WTC11 (cell line): Measurements from ENCODE around the gene FAM151A. TPM values are rescaled to one million over a fixed set of nuclear protein-coding genes. Genes with fewer than 3 reads are reported as not detected.

Source experiments
- ATAC-seq: fragments of 200-7000 bp; cut with Tn5 transposase; 2 replicates; pipeline ENCODE4 v1.10.0; 2021; ENCODE audit warnings: mild to moderate bottlenecking, moderate library complexity
- CTCF ChIA-PET: fragments of 300-600 bp; sonication (Branson Sonifier 250); formaldehyde crosslinking; loops from one replicate; lab custom pipeline; 2021; ENCODE audit warnings: antibody characterized with exemption; lab: Charles Lee
- POLR2A ChIA-PET: fragments of 350-600 bp; sonication (Branson Sonifier 250); formaldehyde crosslinking; loops from one replicate; lab custom pipeline; 2021; ENCODE audit warnings: antibody characterized with exemption; lab: Charles Lee
- DNase-seq: peaks from one replicate; pipeline ENCODE4 v3.0.0; 2021; ENCODE audit warnings: low spot score
- H3K27ac Mint-ChIP-seq: 2 replicates; pipeline ENCODE4 v1.8.0; 2021; ENCODE audit warnings: mixed read lengths
- H3K27me3 Mint-ChIP-seq: 2 replicates; pipeline ENCODE4 v1.8.0; 2021; ENCODE audit warnings: low read depth, mild to moderate bottlenecking, moderate library complexity, mixed read lengths
- H3K36me3 Mint-ChIP-seq: 2 replicates; pipeline ENCODE4 v1.8.0; 2021; ENCODE audit warnings: mixed read lengths
- H3K4me1 Mint-ChIP-seq: 2 replicates; pipeline ENCODE4 v1.8.0; 2022; ENCODE audit warnings: mixed read lengths
- H3K4me3 Mint-ChIP-seq: 2 replicates; pipeline ENCODE4 v1.8.0; 2021; ENCODE audit warnings: mild to moderate bottlenecking, moderate library complexity, mixed read lengths
- H3K9me3 Mint-ChIP-seq: 2 replicates; pipeline ENCODE4 v1.8.0; 2021; ENCODE audit warnings: mixed read lengths
- AFF4 ChIP-seq: sonication (generic); formaldehyde crosslinking; IDR thresholded peaks from 2 replicates; pipeline ENCODE4 v1.8.1; 2023; ENCODE audit warnings: mild to moderate bottlenecking, missing genetic modification reagents, borderline replicate concordance
- CREB1 ChIP-seq: sonication (generic); formaldehyde crosslinking; IDR thresholded peaks from 2 replicates; pipeline ENCODE4 v1.8.0; 2023; ENCODE audit warnings: mild to moderate bottlenecking, missing genetic modification reagents
- ESRRA ChIP-seq: sonication (generic); formaldehyde crosslinking; IDR thresholded peaks from 2 replicates; pipeline ENCODE4 v1.8.1; 2022; ENCODE audit warnings: mild to moderate bottlenecking, missing genetic modification reagents, borderline replicate concordance
- ETV6 ChIP-seq: sonication (generic); formaldehyde crosslinking; IDR thresholded peaks from 2 replicates; pipeline ENCODE4 v1.8.1; 2022; ENCODE audit warnings: mild to moderate bottlenecking, missing genetic modification reagents
- FOXP4 ChIP-seq: sonication (generic); formaldehyde crosslinking; IDR thresholded peaks from 2 replicates; pipeline ENCODE4 v1.8.0; 2022; ENCODE audit warnings: mild to moderate bottlenecking, missing genetic modification reagents
- GABPB1 ChIP-seq: sonication (generic); formaldehyde crosslinking; IDR thresholded peaks from 2 replicates; pipeline ENCODE4 v1.8.1; 2023; ENCODE audit warnings: mild to moderate bottlenecking, missing genetic modification reagents
- GRHL2 ChIP-seq: fragments of 250-450 bp; sonication (Bioruptor Pico); IDR thresholded peaks from 2 replicates; pipeline ENCODE4 v1.8.0; 2022; ENCODE audit warnings: mild to moderate bottlenecking, moderate library complexity; ENCODE audit not compliant: insufficient replicate concordance, severe bottlenecking
- HMGXB4 ChIP-seq: sonication (generic); formaldehyde crosslinking; IDR thresholded peaks from 2 replicates; pipeline ENCODE4 v1.8.1; 2023; ENCODE audit warnings: mild to moderate bottlenecking, moderate library complexity, missing genetic modification reagents
- SMAD3 ChIP-seq: sonication (generic); formaldehyde crosslinking; IDR thresholded peaks from 2 replicates; pipeline ENCODE4 v1.8.0; 2022; ENCODE audit warnings: missing genetic modification reagents, mild to moderate bottlenecking, borderline replicate concordance
- SMAD4 ChIP-seq: sonication (generic); formaldehyde crosslinking; IDR thresholded peaks from 2 replicates; pipeline ENCODE4 v1.8.0; 2022; ENCODE audit warnings: mild to moderate bottlenecking, missing genetic modification reagents
- SOX15 ChIP-seq: fragments of 250-450 bp; sonication (Bioruptor Pico); IDR thresholded peaks from 2 replicates; pipeline ENCODE4 v1.9.0; 2021; ENCODE audit warnings: mild to moderate bottlenecking
- SP1 ChIP-seq: sonication (generic); formaldehyde crosslinking; conservative IDR thresholded peaks from 2 replicates; pipeline ENCODE4 v1.8.1; 2022; ENCODE audit warnings: missing genetic modification reagents
- ZNF121 ChIP-seq: sonication (generic); formaldehyde crosslinking; IDR thresholded peaks from 2 replicates; pipeline ENCODE4 v1.8.0; 2023; ENCODE audit warnings: missing genetic modification reagents
- ZNF232 ChIP-seq: sonication (generic); formaldehyde crosslinking; IDR thresholded peaks from 2 replicates; pipeline ENCODE4 v1.8.0; 2022; ENCODE audit warnings: mild to moderate bottlenecking, missing genetic modification reagents
- ZNF317 ChIP-seq: sonication (generic); formaldehyde crosslinking; IDR thresholded peaks from 2 replicates; pipeline ENCODE4 v1.8.1; 2023; ENCODE audit warnings: low read depth, mild to moderate bottlenecking, moderate library complexity, missing genetic modification reagents, borderline replicate concordance
- total RNA-seq: library from RNA; stranded (reverse); gene quantifications from 3 replicates; pipeline ENCODE4 v1.2.3, GENCODE V29; 2021
- TF ChIP-seq, protein P1 (sequence below): sonication (generic); formaldehyde crosslinking; conservative IDR thresholded peaks from 2 replicates; pipeline ENCODE4 v1.8.1; 2022; ENCODE audit warnings: mild to moderate bottlenecking, missing genetic modification reagents
- TF ChIP-seq, protein P2 (sequence below): sonication (generic); formaldehyde crosslinking; IDR thresholded peaks from 2 replicates; pipeline ENCODE4 v1.8.0; 2022; ENCODE audit warnings: mild to moderate bottlenecking, missing genetic modification reagents
- TF ChIP-seq, protein P3 (sequence below): sonication (generic); formaldehyde crosslinking; IDR thresholded peaks from 2 replicates; pipeline ENCODE4 v1.8.0; 2023; ENCODE audit warnings: missing genetic modification reagents

The FAM151A gene
- total RNA-seq, 1 experiment from 2014 or later: 0.11 TPM

GRCh38 chr1:54569339-54569738, 54.0 kb downstream of the FAM151A start (continued):
- TF ChIP-seq ZNF232: no peak
- TF ChIP-seq, all 79 proteins: peak for 0

GRCh38 chr1:54567961-54568360, 55.4 kb downstream of the FAM151A start:
- no peak for TF ChIP-seq ZNF317 (CRISPR knock-in tag)
- TF ChIP-seq, protein P1, sequence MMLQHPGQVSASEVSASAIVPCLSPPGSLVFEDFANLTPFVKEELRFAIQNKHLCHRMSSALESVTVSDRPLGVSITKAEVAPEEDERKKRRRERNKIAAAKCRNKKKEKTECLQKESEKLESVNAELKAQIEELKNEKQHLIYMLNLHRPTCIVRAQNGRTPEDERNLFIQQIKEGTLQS (CRISPR knock-in tag): no peak
- no peak for TF ChIP-seq SP1
- TF ChIP-seq ZNF121 (CRISPR knock-in tag): no peak
- TF ChIP-seq AFF4 (CRISPR knock-in tag): no peak
- no peak for TF ChIP-seq FOXP4 (CRISPR knock-in tag)
- ATAC-seq (no peak), DNase-seq (no peak)
- H3K27me3 Mint-ChIP-seq: no peaks in the 10 kb centered on the region; the same call in 1 of the 2 replicates
- H3K36me3 Mint-ChIP-seq: peaks cover 4% of the 10 kb centered on the region; the same call in 1 of the 2 replicates
- no peaks in the 10 kb centered on the region for H3K9me3 Mint-ChIP-seq
- no peak overlapping the region for H3K4me3 Mint-ChIP-seq
- 0 out of 2 replicates have a peak overlapping the region, but pooled peaks have one; percentile 16 for H3K27ac Mint-ChIP-seq
- peaks cover 54% of the 10 kb centered on the region for H3K4me1 Mint-ChIP-seq
- POLR2A ChIA-PET: no interaction called here
- CTCF ChIA-PET: interaction anchor here (0.7 kb wide), 1 partner anchor 61 kb away, joined by 3 read pairs; no protein-coding TSS in a partner anchor

DNA sequence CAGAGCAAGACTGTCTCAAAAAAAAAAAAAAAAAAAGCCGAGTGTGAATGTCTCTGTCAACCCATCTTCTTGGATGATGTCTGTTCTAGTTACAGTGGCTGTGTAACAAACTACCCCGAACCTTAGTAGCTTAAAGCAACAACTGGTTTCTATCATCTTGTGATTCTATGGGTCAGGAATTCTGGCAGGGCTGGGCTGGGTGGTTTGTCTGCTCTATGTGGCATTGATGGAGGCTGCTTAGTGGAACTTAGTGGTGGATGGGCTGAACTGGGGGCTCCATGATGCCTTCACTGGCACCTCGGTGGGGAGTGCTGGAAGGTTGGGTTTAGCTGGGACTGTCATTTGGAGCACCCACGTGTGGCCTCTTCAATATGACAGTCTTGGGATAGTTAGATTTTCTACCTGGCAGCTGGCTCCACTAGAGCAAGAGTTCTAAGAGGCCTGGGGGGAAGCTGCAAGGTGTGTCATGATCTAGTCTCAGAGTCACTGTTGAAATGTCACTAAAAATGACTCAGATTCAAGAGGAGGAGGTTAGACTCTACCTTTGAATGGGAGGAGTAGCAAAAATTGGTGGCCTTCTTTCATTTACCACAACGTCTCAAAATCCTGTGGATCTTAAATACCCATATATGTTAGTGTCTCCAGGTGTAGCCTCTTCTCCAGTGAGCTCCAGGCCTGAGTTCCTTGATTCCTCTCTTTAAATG, 56.7 kb downstream of the FAM151A start:
- ChIA-PET POLR2A (interaction anchor here (0.7 to 2.5 kb wide), 2 partner anchors 13 kb away, joined by 6 read pairs; no protein-coding TSS in a partner anchor), CTCF (interaction anchor here (0.7 to 1.9 kb wide), 4 partner anchors 8 to 635 kb away, joined by 3 to 8 read pairs (median 5); partner anchors contain the start of gene ACOT11)
- Mint-ChIP-seq H3K9me3 (no peaks in the 10 kb centered on the region), H3K36me3 (peaks cover 4% of the 10 kb centered on the region; the same call in 1 of the 2 replicates), H3K4me3 (no peak overlapping the region), H3K27ac (no peak overlapping the region), H3K4me1 (peaks cover 44% of the 10 kb centered on the region), H3K27me3 (no peaks in the 10 kb centered on the region; the same call in 1 of the 2 replicates)
- TF ChIP-seq SMAD3 (CRISPR knock-in tag) (no peak), ETV6 (CRISPR knock-in tag) (no peak), SMAD4 (CRISPR knock-in tag) (no peak), SOX15 (CRISPR knock-in tag) (no peak), GRHL2 (no peak), HMGXB4 (CRISPR knock-in tag) (no peak), GABPB1 (CRISPR knock-in tag) (no peak), CREB1 (CRISPR knock-in tag) (no peak), ESRRA (CRISPR knock-in tag) (no peak)
- TF ChIP-seq, protein P2, sequence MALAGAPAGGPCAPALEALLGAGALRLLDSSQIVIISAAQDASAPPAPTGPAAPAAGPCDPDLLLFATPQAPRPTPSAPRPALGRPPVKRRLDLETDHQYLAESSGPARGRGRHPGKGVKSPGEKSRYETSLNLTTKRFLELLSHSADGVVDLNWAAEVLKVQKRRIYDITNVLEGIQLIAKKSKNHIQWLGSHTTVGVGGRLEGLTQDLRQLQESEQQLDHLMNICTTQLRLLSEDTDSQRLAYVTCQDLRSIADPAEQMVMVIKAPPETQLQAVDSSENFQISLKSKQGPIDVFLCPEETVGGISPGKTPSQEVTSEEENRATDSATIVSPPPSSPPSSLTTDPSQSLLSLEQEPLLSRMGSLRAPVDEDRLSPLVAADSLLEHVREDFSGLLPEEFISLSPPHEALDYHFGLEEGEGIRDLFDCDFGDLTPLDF (CRISPR knock-in tag): no peak
- TF ChIP-seq, protein P3, sequence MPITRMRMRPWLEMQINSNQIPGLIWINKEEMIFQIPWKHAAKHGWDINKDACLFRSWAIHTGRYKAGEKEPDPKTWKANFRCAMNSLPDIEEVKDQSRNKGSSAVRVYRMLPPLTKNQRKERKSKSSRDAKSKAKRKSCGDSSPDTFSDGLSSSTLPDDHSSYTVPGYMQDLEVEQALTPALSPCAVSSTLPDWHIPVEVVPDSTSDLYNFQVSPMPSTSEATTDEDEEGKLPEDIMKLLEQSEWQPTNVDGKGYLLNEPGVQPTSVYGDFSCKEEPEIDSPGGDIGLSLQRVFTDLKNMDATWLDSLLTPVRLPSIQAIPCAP (CRISPR knock-in tag): no peak
- no peak for DNase-seq
- no peak for ATAC-seq
